GM18526 (cell line): Measurements from ENCODE around the gene RAMP3.

Experiments
- POLR2A ChIP-seq: IDR thresholded peaks from 3 replicates; pipeline ENCODE4 v1.6.1; 2011; ENCODE audit not compliant: insufficient read length; ENCODE audit errors: extremely low read depth

The RAMP3 gene

GRCh38 chr7:45230611-45231165 is 73.1 kb downstream of the RAMP3 start:
- no peak for TF ChIP-seq POLR2A

- TF ChIP-seq POLR2A = no peak
Observed at GRCh38 chr7:45233249-45233775, 75.7 kb downstream of the RAMP3 start.
